Stimulated activated CD4-positive, alpha-beta T cell treated with anti-CD3 and anti-CD28 coated beads, TNF-alpha, amount 100 ng/mL, for 24 hours (primary cell): ENCODE data around the gene BST1.

Experiments
- DNase-seq, 3 experiments: peaks; one replicate each; pipeline ENCODE4 v3.0.0-alpha.2; 2020; ENCODE audit warnings: low read depth in 3 of 3

The BST1 gene

GRCh38 chr4:15676899-15677298 is 26.0 kb upstream of the BST1 start:
- DNase-seq: no peak

GRCh38 chr4:15677507-15677988 is 25.3 kb upstream of the BST1 start:
- no peak for DNase-seq

GRCh38 chr4:15681067-15681371 is 21.8 kb upstream of the BST1 start:
- DNase-seq: no peak

GRCh38 chr4:15681372-15682241 is 21.3 kb upstream of the BST1 start, which contains the start of gene FAM200B:
Gene FAM200B, plus strand, starts transcription at chr4:15681827. Its CDS starts 5,151 bp downstream, at chr4:15686978.
- peak; percentile 93 to 99 (median 98) for DNase-seq

GRCh38 chr4:15682242-15683142 is 20.4 kb upstream of the BST1 start:
- DNase-seq: no peak

GRCh38 chr4:15683143-15683495 is 19.7 kb upstream of the BST1 start:
- DNase-seq: no peak

- no peak for DNase-seq
These were observed 18.4 kb upstream of the BST1 start for GRCh38 chr4:15684498-15684897.

- no peak for DNase-seq
These were observed 14.8 kb upstream of the BST1 start for GRCh38 chr4:15688051-15688450.

GRCh38 chr4:15689540-15689939 is 13.3 kb upstream of the BST1 start:
- DNase-seq: no peak

- DNase-seq: no peak
These were observed 12.7 kb upstream of the BST1 start for GRCh38 chr4:15690020-15690809.

GRCh38 chr4:15691346-15692135 is 11.3 kb upstream of the BST1 start:
- DNase-seq: no peak

- no peak for DNase-seq
These were observed 10.3 kb upstream of the BST1 start for GRCh38 chr4:15692602-15693001.

- no peak for DNase-seq
These were observed 8.4 kb upstream of the BST1 start for GRCh38 chr4:15694431-15694830.

GRCh38 chr4:15695240-15695699 is 7.6 kb upstream of the BST1 start:
- no peak for DNase-seq

- no peak for DNase-seq
These were observed 7.1 kb upstream of the BST1 start for GRCh38 chr4:15695729-15696128.

- DNase-seq: no peak
These were observed 6.0 kb upstream of the BST1 start for GRCh38 chr4:15696866-15697265.

- DNase-seq: no peak
These were observed 574 bp downstream of the BST1 start for GRCh38 chr4:15703439-15703838.

- no peak for DNase-seq
These were observed 1.3 kb downstream of the BST1 start for GRCh38 chr4:15704129-15704528.

- DNase-seq: no peak
These were observed 3.9 kb downstream of the BST1 start for GRCh38 chr4:15706646-15707362.

- DNase-seq: no peak
These were observed 4.5 kb downstream of the BST1 start for GRCh38 chr4:15707363-15707715.
